HepG2 (cell line): ENCODE results near the gene TPRN. TPM values are rescaled to one million over a fixed set of nuclear protein-coding genes. Genes with fewer than 3 reads are reported as not detected.
A peak's percentile ranks its signal among the peaks of the same experiment; 100 is the strongest.

Experiments used
- ISL2 ChIP-seq: sonication (generic); formaldehyde crosslinking; IDR thresholded peaks from 2 replicates; pipeline ENCODE4 v1.5.0; 2020; ENCODE audit warnings: missing genetic modification reagents
- NFYB ChIP-seq: sonication (generic); formaldehyde crosslinking; IDR thresholded peaks from 2 replicates; pipeline ENCODE4 v1.4.0; 2020; ENCODE audit warnings: missing genetic modification reagents
- NR2F2 ChIP-seq: IDR thresholded peaks from 2 replicates; pipeline ENCODE4 v1.6.1; 2012; ENCODE audit warnings: low read depth, inconsistent platforms, borderline replicate concordance
- REPIN1 ChIP-seq: sonication (generic); formaldehyde crosslinking; IDR thresholded peaks from 2 replicates; pipeline ENCODE4 v1.8.0; 2022; ENCODE audit warnings: missing genetic modification reagents, low read depth, mild to moderate bottlenecking, borderline replicate concordance
- ZNF614 ChIP-seq: IDR thresholded peaks from 2 replicates; pipeline ENCODE4 v1.6.1; 2018; ENCODE audit warnings: missing biosample characterization, missing genetic modification reagents, inconsistent platforms, borderline replicate concordance
- ZNF616 ChIP-seq: sonication (generic); formaldehyde crosslinking; IDR thresholded peaks from 2 replicates; pipeline ENCODE4 v1.5.0; 2020; ENCODE audit warnings: low read depth, mild to moderate bottlenecking, missing genetic modification reagents
- ZNF703 ChIP-seq: sonication (generic); formaldehyde crosslinking; IDR thresholded peaks from 2 replicates; pipeline ENCODE4 v1.5.1; 2020; ENCODE audit warnings: missing genetic modification reagents, mild to moderate bottlenecking, moderate library complexity, borderline replicate concordance
- polyA plus RNA-seq, 8 experiments: library from polyadenylated mRNA; depleted of rRNA in 3 of 8; stranded (reverse) in 7 of 8; unstranded in 1 of 8; fragments of >200 nt; fragmentation: Illumina TruSeq in 4 of 8; extraction: Trizol in 4 of 8; gene quantifications; 2 replicates each; pipeline versions ENCODE4 v1.2.1 to v1.2.3, GENCODE V29; 2011 to 2016; ENCODE audit warnings: low read depth in 4 of 8, missing spikeins in 1 of 8, mixed read lengths in 1 of 8; ENCODE audit not compliant: insufficient read depth in 1 of 8
- total RNA-seq, 5 experiments: library from RNA; depleted of rRNA; stranded (reverse); fragments of >200 nt; fragmentation: Illumina TruSeq; extraction: Trizol; gene quantifications; 2 replicates each; pipeline ENCODE4 v1.2.3, GENCODE V29; 2016; ENCODE audit warnings: low read depth in 1 of 5
- TF ChIP-seq, protein P1 (sequence below): sonication (generic); formaldehyde crosslinking; IDR thresholded peaks from 2 replicates; pipeline ENCODE4 v1.5.0; 2020; ENCODE audit warnings: mild to moderate bottlenecking, missing genetic modification reagents
- TF ChIP-seq, protein P2 (sequence below): sonication (generic); formaldehyde crosslinking; IDR thresholded peaks from 2 replicates; pipeline ENCODE4 v1.5.0; 2020; ENCODE audit warnings: mild to moderate bottlenecking, missing genetic modification reagents
- TF ChIP-seq, protein P3 (sequence below): sonication (generic); formaldehyde crosslinking; IDR thresholded peaks from 2 replicates; pipeline ENCODE4 v1.4.0; 2020; ENCODE audit warnings: missing genetic modification reagents
- TF ChIP-seq, protein P4 (sequence below): sonication (generic); formaldehyde crosslinking; IDR thresholded peaks from 2 replicates; pipeline ENCODE4 v1.4.0; 2020; ENCODE audit warnings: missing genetic modification reagents
- TF ChIP-seq, protein P5 (sequence below): sonication (generic); formaldehyde crosslinking; IDR thresholded peaks from 2 replicates; pipeline ENCODE4 v1.4.0; 2020; ENCODE audit warnings: mild to moderate bottlenecking, missing genetic modification reagents

TPRN gene
- total and polyA plus RNA-seq, 2 of the 13 experiments (the other 11 are each of a cell fraction or from before 2014, with no cell fraction given) = 10.1 to 19.2 TPM

DNA sequence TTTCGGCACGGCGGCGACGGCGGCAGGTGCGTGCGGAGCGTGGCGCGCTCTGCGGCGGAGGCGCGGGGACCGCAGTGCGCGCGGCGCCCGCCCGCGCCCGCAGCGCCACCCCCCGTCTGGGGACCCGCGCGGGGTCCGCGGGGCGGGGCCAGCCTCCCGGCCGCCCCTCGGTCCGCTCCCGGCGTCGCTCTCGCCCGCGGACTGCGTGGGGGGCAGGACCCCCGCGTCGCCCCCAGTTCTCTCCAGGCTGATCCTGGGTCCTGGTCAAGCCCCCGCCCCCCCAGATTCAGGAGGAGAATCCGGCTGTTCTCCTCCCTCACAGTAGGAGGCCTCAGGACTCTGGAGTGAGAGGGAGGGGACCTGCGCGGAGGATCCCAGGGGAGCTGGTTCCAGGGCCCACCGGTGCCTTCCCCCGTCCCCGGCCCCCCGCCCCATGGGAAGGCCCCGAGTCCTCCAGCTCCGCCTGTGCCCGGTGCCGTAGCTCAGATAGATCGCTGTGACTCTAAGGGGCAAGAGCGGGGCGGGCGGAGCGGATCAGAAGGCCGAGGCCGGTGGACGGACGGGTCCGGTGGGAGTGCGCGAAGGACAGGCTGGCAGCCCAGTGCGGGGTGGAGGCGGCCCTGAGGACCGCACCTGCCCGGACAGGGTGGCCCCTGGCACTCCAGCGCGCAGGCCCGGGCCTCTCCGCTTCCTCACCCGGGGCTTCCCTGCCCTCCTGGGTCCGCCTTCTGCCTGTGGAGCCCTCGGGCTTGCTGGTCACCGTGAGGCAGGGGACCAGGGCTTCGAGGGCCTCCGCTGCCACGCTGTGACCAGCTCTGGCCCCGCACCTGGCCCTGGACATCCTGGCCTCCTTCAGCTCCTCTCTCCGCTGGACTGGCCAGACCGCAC lies 21.9 kb upstream of the TPRN start, which contains the start of gene RNF208 (continued):
- TF ChIP-seq, protein P1, sequence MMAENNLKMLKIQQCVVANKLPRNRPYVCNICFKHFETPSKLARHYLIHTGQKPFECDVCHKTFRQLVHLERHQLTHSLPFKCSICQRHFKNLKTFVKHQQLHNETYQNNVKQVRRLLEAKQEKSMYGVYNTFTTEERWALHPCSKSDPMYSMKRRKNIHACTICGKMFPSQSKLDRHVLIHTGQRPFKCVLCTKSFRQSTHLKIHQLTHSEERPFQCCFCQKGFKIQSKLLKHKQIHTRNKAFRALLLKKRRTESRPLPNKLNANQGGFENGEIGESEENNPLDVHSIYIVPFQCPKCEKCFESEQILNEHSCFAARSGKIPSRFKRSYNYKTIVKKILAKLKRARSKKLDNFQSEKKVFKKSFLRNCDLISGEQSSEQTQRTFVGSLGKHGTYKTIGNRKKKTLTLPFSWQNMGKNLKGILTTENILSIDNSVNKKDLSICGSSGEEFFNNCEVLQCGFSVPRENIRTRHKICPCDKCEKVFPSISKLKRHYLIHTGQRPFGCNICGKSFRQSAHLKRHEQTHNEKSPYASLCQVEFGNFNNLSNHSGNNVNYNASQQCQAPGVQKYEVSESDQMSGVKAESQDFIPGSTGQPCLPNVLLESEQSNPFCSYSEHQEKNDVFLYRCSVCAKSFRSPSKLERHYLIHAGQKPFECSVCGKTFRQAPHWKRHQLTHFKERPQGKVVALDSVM = no peak
- TF ChIP-seq ZNF616 (no peak), ISL2 (CRISPR knock-in tag) (no peak), ZNF703 (CRISPR knock-in tag) (peak; percentile 32; the same call in 1 of the 2 replicates), NR2F2 (no peak), ZNF614 (CRISPR knock-in tag) (no peak), REPIN1 (0 out of 2 replicates have a peak, but pooled peaks have one; percentile 29), NFYB (CRISPR knock-in tag) (0 out of 2 replicates have a peak, but pooled peaks have one; percentile 17)
- TF ChIP-seq, protein P2, sequence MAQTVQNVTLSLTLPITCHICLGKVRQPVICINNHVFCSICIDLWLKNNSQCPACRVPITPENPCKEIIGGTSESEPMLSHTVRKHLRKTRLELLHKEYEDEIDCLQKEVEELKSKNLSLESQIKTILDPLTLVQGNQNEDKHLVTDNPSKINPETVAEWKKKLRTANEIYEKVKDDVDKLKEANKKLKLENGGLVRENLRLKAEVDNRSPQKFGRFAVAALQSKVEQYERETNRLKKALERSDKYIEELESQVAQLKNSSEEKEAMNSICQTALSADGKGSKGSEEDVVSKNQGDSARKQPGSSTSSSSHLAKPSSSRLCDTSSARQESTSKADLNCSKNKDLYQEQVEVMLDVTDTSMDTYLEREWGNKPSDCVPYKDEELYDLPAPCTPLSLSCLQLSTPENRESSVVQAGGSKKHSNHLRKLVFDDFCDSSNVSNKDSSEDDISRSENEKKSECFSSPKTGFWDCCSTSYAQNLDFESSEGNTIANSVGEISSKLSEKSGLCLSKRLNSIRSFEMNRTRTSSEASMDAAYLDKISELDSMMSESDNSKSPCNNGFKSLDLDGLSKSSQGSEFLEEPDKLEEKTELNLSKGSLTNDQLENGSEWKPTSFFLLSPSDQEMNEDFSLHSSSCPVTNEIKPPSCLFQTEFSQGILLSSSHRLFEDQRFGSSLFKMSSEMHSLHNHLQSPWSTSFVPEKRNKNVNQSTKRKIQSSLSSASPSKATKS (CRISPR knock-in tag) = no peak
- TF ChIP-seq, protein P3, sequence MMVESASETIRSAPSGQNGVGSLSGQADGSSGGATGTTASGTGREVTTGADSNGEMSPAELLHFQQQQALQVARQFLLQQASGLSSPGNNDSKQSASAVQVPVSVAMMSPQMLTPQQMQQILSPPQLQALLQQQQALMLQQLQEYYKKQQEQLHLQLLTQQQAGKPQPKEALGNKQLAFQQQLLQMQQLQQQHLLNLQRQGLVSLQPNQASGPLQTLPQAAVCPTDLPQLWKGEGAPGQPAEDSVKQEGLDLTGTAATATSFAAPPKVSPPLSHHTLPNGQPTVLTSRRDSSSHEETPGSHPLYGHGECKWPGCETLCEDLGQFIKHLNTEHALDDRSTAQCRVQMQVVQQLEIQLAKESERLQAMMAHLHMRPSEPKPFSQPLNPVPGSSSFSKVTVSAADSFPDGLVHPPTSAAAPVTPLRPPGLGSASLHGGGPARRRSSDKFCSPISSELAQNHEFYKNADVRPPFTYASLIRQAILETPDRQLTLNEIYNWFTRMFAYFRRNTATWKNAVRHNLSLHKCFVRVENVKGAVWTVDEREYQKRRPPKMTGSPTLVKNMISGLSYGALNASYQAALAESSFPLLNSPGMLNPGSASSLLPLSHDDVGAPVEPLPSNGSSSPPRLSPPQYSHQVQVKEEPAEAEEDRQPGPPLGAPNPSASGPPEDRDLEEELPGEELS (CRISPR knock-in tag) = no peak
- TF ChIP-seq, protein P4, sequence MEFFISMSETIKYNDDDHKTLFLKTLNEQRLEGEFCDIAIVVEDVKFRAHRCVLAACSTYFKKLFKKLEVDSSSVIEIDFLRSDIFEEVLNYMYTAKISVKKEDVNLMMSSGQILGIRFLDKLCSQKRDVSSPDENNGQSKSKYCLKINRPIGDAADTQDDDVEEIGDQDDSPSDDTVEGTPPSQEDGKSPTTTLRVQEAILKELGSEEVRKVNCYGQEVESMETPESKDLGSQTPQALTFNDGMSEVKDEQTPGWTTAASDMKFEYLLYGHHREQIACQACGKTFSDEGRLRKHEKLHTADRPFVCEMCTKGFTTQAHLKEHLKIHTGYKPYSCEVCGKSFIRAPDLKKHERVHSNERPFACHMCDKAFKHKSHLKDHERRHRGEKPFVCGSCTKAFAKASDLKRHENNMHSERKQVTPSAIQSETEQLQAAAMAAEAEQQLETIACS = 0 out of 2 replicates have a peak, but pooled peaks have one; percentile 0
- TF ChIP-seq, protein P5, sequence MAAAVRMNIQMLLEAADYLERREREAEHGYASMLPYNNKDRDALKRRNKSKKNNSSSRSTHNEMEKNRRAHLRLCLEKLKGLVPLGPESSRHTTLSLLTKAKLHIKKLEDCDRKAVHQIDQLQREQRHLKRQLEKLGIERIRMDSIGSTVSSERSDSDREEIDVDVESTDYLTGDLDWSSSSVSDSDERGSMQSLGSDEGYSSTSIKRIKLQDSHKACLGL (CRISPR knock-in tag) = peak; percentile 21; the same call in 1 of the 2 replicates
